Astrocyte of the cerebellum (primary cell): ENCODE measurements around the gene CNR2.
A peak's percentile ranks its signal among the peaks of the same experiment; 100 is the strongest.

ENCODE experiments used
- DNase-seq: peaks from one replicate; pipeline ENCODE4 v3.0.0-alpha.2; 2011; ENCODE audit warnings: low read depth
- H3K4me3 ChIP-seq: 2 replicates; pipeline ENCODE4 v1.5.1; 2011; ENCODE audit warnings: mild to moderate bottlenecking, low read depth, low read length, moderate library complexity
- in situ Hi-C: cut with HindIII; loops from 2 replicates; pipeline ENCODE4 v1.10.0; 2017; ENCODE audit warnings: low sequenced_read_pairs
- TF ChIP-seq, protein P1 (sequence below): IDR thresholded peaks from 2 replicates; pipeline ENCODE4 v1.5.1; 2012; ENCODE audit warnings: low read length, low read depth, moderate library complexity, mild to moderate bottlenecking; ENCODE audit errors: missing control alignments

Gene CNR2

DNA sequence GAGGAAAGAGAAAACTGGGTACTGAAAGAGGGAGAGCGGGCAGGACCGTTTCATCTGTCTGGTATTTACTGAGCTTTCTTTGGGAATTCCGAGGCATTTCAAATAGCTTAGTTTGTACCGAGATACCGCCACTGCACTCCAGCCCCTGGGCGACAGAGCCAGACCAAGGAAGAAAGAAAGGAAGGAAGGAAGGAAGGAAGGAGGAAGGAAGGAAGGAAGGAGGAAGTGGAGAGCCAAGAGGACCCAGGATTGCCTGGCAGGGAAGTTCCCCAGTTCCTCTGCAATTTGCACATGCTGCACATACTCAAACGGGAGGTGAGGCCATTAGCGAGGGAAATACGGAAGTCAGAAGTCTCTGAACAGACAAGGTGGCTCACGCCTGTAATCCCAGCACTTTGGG lies 44.1 kb downstream of the CNR2 start:
- no peak overlapping the region for H3K4me3 ChIP-seq
- in situ Hi-C loops, result no loop called here
- DNase-seq, result no peak
- TF ChIP-seq, protein P1, sequence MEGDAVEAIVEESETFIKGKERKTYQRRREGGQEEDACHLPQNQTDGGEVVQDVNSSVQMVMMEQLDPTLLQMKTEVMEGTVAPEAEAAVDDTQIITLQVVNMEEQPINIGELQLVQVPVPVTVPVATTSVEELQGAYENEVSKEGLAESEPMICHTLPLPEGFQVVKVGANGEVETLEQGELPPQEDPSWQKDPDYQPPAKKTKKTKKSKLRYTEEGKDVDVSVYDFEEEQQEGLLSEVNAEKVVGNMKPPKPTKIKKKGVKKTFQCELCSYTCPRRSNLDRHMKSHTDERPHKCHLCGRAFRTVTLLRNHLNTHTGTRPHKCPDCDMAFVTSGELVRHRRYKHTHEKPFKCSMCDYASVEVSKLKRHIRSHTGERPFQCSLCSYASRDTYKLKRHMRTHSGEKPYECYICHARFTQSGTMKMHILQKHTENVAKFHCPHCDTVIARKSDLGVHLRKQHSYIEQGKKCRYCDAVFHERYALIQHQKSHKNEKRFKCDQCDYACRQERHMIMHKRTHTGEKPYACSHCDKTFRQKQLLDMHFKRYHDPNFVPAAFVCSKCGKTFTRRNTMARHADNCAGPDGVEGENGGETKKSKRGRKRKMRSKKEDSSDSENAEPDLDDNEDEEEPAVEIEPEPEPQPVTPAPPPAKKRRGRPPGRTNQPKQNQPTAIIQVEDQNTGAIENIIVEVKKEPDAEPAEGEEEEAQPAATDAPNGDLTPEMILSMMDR, result no peak

DNA sequence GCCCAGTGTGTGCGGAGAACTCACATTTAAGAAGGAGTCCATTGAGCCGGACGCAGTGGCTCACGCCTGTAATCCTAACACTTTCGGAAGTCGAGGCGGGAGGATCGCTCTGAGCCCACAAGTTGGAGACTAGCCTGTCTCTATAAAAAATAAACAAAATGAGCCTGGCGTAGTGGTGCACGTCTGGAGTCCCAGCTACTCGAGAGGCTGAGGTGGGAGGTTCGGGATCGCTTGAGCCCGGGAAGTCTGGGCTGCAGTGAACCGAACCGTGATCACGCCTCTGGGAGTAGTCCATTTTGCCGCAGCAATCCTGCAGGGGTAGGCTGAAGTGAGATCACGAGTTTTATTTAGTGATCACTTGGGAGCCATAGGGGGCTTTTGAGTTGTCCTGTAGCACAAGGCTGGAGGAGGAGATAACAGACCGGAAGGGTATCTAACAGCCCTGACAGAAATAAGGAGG lies 44.6 kb downstream of the CNR2 start:
- DNase-seq, result no peak
- peak overlapping the region; percentile 63 for H3K4me3 ChIP-seq
- in situ Hi-C loops, result no loop called here
- TF ChIP-seq, protein P1, result no peak

DNA sequence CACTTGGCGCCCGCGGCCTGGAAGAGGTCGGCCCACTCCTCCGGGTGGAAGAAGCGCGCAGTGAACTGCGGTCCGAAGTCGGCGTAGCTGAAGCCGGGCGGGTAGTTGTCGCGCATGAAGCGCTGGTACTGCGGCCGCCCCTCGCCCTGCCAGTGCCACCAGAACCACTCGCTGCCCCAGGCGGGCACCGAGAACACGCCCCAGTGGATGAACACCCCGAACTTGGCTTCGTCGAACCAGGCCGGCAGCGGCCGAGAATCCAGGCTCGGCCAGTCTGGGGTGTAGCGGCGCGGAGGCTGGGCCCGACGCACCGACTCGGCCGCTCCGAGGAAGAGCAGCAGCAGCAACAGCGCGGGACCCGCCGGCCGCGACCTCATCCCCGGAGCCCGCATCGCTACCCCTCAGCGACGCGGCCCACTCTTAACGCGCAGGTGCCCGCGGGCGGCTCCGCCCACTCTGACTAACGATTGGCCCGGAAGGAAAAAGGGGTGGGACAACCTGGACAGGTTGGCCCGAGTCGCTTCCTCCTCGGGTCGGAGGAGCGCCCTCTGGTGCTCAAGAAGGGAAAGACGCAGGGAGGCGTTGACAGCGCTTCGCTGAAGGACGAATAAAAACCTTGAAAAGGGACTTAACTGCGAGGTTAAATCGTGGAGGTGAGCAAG lies 45.1 kb downstream of the CNR2 start, which contains the start of gene FUCA1:
Gene FUCA1 (minus strand): TSS at position 396 of the 662 bp plus-strand sequence. CDS start 4 bp downstream, at position 392.
- peak; percentile 70 for DNase-seq
- TF ChIP-seq, protein P1, result peak; percentile 95
- H3K4me3 ChIP-seq, result peak within 1 kb of the TSS; percentile 63
- in situ Hi-C loops, result no loop called here

DNA sequence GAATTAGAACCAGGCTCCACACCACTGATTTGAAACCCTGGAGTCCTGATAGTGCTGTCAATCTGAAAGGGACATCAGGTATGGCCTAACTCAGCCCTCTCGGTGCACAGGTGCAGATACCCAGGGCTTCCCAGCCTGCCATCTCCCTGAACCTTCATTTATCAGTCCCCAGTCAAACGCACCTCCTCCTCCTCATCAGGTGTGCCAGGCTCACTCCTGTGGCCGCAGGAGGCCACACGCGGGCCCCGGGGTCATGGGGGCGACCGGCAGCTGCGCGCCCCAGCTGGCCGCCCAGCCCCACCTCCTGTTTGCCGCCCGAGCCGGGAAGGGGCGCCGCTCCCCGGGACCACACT lies 45.6 kb downstream of the CNR2 start:
- peak overlapping the region; percentile 63 for H3K4me3 ChIP-seq
- TF ChIP-seq, protein P1, result no peak
- in situ Hi-C loops, result no loop called here
- no peak for DNase-seq

DNA sequence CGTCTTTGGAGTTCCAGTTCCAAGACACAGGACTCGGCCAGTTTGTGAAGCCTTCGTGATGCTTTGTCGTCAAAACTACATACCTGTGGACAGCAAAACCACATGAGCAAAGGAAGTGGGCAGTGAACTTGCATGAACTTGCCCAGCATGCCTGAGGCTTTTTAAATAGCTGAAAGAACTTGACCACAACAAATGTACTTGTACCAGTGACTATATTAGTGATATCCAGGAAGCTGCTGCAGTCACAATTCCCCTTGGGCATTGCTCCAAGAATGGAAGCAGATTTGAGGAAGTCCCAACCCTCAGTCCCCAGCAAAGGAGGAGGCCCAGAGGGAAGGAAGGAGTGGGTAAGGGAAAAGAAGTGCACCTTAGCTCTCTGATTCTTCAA lies 47.6 kb downstream of the CNR2 start:
- TF ChIP-seq, protein P1, result no peak
- in situ Hi-C loops, result no loop called here
- peak; percentile 87 for DNase-seq
- no peak overlapping the region for H3K4me3 ChIP-seq

DNA sequence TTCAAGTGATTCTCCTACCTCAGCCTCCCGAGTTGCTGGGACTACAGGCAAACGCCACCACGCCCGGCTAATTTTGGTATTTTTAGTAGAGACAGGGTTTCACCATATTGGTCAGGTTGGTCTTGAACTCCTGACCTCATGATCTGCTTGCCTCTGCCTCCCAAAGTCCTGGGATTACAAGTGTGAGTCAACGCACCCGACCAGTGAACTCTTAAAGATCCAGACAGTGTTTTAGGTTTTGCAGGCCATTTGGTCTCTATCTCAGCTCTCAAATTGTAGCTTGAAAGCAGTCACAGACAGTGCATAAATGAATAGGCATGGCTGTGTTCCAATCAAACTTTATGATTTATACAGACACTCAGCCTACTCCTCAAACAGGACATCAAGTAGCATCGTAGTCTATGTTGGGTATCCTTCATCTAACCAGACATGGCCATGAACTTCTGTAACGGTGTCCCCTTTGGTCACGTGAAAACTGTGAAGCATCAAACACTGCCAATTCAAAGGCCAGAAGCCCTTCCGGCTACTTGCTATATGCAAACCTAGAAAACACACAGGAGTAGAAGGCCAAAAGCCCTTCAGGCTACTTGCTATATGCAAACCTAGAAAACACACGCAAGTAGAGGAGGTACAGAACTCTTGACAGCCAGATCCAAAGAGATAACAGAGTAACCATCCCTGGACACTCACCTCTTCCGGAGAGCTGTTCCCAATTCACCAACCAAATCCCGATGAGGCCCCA lies 48.2 kb downstream of the CNR2 start:
- no peak overlapping the region for H3K4me3 ChIP-seq
- in situ Hi-C loops, result loop anchor here (5.0 kb wide), 3 partner anchors 43 to 108 kb away; no protein-coding TSS in a partner anchor
- TF ChIP-seq, protein P1, result no peak
- no peak for DNase-seq
